Astrocyte (in vitro differentiated cells and primary cell): ENCODE measurements around the gene MCCC1.

Experiments
- EZH2 ChIP-seq: IDR thresholded peaks from 2 replicates; pipeline ENCODE4 v1.6.1; 2012; ENCODE audit warnings: mild to moderate bottlenecking, low read length, inconsistent platforms; ENCODE audit not compliant: insufficient read depth
- TF ChIP-seq, protein P1 (sequence below): IDR thresholded peaks from 2 replicates; pipeline ENCODE4 v1.5.1; 2011; ENCODE audit warnings: low read depth, mild to moderate bottlenecking, inconsistent platforms, low read length, moderate library complexity; ENCODE audit not compliant: insufficient read depth

- TF ChIP-seq, protein P1, sequence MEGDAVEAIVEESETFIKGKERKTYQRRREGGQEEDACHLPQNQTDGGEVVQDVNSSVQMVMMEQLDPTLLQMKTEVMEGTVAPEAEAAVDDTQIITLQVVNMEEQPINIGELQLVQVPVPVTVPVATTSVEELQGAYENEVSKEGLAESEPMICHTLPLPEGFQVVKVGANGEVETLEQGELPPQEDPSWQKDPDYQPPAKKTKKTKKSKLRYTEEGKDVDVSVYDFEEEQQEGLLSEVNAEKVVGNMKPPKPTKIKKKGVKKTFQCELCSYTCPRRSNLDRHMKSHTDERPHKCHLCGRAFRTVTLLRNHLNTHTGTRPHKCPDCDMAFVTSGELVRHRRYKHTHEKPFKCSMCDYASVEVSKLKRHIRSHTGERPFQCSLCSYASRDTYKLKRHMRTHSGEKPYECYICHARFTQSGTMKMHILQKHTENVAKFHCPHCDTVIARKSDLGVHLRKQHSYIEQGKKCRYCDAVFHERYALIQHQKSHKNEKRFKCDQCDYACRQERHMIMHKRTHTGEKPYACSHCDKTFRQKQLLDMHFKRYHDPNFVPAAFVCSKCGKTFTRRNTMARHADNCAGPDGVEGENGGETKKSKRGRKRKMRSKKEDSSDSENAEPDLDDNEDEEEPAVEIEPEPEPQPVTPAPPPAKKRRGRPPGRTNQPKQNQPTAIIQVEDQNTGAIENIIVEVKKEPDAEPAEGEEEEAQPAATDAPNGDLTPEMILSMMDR = no peak
- no peak for TF ChIP-seq EZH2
Observed at GRCh38 chr3:183018421-183019192, 80.7 kb downstream of the MCCC1 start.
